Smooth muscle cell (in vitro differentiated cells): Measurements from ENCODE around the gene DNAJB6. TPM values are rescaled to one million over a fixed set of nuclear protein-coding genes. Genes with fewer than 3 reads are reported as not detected.

Experiments
- DNase-seq: peaks from one replicate; lab custom pipeline; 2025; ENCODE audit not compliant: unreplicated experiment; lab: John Stamatoyannopoulos, UW
- H2AFZ ChIP-seq: fragments of 200-600 bp; sonication (generic); 2 replicates; pipeline ENCODE4 v1.6.0; 2016; ENCODE audit warnings: antibody characterized with exemption, low read depth, mild to moderate bottlenecking
- H3F3A ChIP-seq: fragments of 200-600 bp; sonication (generic); 2 replicates; pipeline ENCODE4 v1.6.0; 2017; ENCODE audit warnings: antibody characterized with exemption, low read depth
- H3K27ac ChIP-seq: fragments of 200-600 bp; sonication (generic); 2 replicates; pipeline ENCODE4 v1.5.1; 2016; ENCODE audit warnings: low read depth, mild to moderate bottlenecking
- H3K27me3 ChIP-seq: fragments of 200-600 bp; sonication (generic); 2 replicates; pipeline ENCODE4 v1.6.1; 2016; ENCODE audit warnings: low read depth, mild to moderate bottlenecking
- H3K36me3 ChIP-seq: fragments of 200-600 bp; sonication (generic); 2 replicates; pipeline ENCODE4 v1.5.1; 2016; ENCODE audit warnings: low read depth
- H3K4me1 ChIP-seq: fragments of 200-600 bp; sonication (generic); 2 replicates; pipeline ENCODE4 v1.5.1; 2016; ENCODE audit warnings: low read depth
- H3K4me2 ChIP-seq: fragments of 200-600 bp; sonication (generic); 2 replicates; pipeline ENCODE4 v1.6.0; 2016; ENCODE audit warnings: mild to moderate bottlenecking
- H3K4me3 ChIP-seq: fragments of 200-600 bp; sonication (generic); 2 replicates; pipeline ENCODE4 v1.5.1; 2016; ENCODE audit warnings: mild to moderate bottlenecking
- H3K79me2 ChIP-seq: fragments of 200-600 bp; sonication (generic); 2 replicates; pipeline ENCODE4 v1.6.0; 2016; ENCODE audit warnings: low read depth, mild to moderate bottlenecking
- H3K9ac ChIP-seq: fragments of 200-600 bp; sonication (generic); 2 replicates; pipeline ENCODE4 v1.6.0; 2016; ENCODE audit warnings: low read depth
- H3K9me3 ChIP-seq: fragments of 200-600 bp; sonication (generic); replicated peaks from 2 replicates; pipeline ENCODE4 v1.5.1; 2016; ENCODE audit warnings: low read depth
- H4K20me1 ChIP-seq: fragments of 200-600 bp; sonication (generic); 2 replicates; pipeline ENCODE4 v1.6.0; 2016; ENCODE audit warnings: low read depth
- WGBS: methylation state at CpG from one replicate; pipeline ENCODE4 v1.1.7; 2016; ENCODE audit warnings: low lambda C conversion rate; 5-methylcytosine and 5-hydroxymethylcytosine counted together
- polyA plus RNA-seq: library from polyadenylated mRNA; unstranded; fragments of >200 nt; fragmentation: Nextera tagmentation; extraction: Ambion mirVana; gene quantifications from 2 replicates; pipeline ENCODE4 v1.2.1, GENCODE V29; 2016
- total RNA-seq: library from RNA; depleted of rRNA; stranded (reverse); fragments of >200 nt; gene quantifications from 2 replicates; pipeline ENCODE4 v1.2.3, GENCODE V29; 2014
- TF ChIP-seq, protein P1 (sequence below): fragments of 200-600 bp; sonication (generic); IDR thresholded peaks from 2 replicates; pipeline ENCODE4 v1.5.1; 2017; ENCODE audit warnings: borderline replicate concordance, mild to moderate bottlenecking, antibody characterized with exemption; ENCODE audit not compliant: insufficient read depth, poor library complexity, severe bottlenecking

Gene DNAJB6
- total and polyA plus RNA-seq, 2 experiments from 2014 or later: 103 to 104 TPM

DNA sequence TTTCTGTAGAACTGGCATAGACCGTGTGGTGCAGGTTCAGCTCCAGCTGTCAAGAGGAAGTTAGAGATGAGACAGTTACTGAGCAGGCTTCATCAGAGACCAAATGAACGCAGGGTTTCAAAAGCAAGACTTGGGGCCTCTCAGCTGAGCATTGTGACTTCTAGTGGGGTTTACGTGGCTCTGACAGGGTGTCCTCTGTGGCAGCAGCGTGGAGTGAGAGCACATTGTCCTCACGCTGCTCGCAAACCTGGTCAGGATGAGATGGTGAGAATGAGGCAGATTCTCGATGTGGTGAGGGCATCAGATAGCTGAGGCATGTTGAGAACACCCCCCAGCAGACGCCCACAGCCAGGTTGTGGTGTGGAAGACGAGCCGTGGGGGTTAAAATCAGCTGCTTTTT is 126.0 kb downstream of the DNAJB6 start:
- Histone ChIP-seq H3K4me2 (no peak overlapping the region), H3F3A (no peaks in the 10 kb centered on the region), H3K4me1 (no peaks in the 10 kb centered on the region), H3K9me3 (no peaks in the 10 kb centered on the region), H2AFZ (no peak overlapping the region), H3K4me3 (no peak overlapping the region), H3K9ac (no peak overlapping the region), H3K79me2 (no peaks in the 10 kb centered on the region), H3K27me3 (peaks cover 7% of the 10 kb centered on the region), H3K27ac (no peak overlapping the region), H3K36me3 (no peaks in the 10 kb centered on the region), H4K20me1 (no peaks in the 10 kb centered on the region)
- TF ChIP-seq, protein P1, sequence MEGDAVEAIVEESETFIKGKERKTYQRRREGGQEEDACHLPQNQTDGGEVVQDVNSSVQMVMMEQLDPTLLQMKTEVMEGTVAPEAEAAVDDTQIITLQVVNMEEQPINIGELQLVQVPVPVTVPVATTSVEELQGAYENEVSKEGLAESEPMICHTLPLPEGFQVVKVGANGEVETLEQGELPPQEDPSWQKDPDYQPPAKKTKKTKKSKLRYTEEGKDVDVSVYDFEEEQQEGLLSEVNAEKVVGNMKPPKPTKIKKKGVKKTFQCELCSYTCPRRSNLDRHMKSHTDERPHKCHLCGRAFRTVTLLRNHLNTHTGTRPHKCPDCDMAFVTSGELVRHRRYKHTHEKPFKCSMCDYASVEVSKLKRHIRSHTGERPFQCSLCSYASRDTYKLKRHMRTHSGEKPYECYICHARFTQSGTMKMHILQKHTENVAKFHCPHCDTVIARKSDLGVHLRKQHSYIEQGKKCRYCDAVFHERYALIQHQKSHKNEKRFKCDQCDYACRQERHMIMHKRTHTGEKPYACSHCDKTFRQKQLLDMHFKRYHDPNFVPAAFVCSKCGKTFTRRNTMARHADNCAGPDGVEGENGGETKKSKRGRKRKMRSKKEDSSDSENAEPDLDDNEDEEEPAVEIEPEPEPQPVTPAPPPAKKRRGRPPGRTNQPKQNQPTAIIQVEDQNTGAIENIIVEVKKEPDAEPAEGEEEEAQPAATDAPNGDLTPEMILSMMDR: no peak
- WGBS: 81% methylated on average over 10 of the region's 10 CpGs
- DNase-seq: no peak

DNA sequence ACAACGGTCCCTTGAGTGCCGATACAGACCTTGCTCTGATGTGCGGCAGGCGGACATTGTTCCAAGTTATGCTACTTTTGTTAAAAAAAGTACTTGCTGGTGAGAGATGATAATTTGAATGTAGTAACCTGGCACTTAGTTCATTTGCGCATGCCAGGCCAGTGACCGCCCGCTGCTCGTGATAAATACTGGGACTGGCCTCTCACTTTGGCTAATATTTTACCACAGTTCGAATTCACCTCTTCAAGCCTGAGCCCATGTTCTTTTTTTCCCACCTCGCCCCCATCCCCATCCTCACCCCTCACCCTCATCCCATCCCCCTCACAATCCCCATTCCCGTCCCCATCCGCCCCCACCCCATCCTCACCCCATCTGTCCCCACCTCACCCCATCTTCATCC is 126.4 kb downstream of the DNAJB6 start:
- no peaks in the 10 kb centered on the region for H3K4me1 ChIP-seq
- H3K4me2 ChIP-seq: no peak overlapping the region
- no peaks in the 10 kb centered on the region for H3K9me3 ChIP-seq
- H2AFZ ChIP-seq: no peak overlapping the region
- no peaks in the 10 kb centered on the region for H4K20me1 ChIP-seq
- no peaks in the 10 kb centered on the region for H3F3A ChIP-seq
- 97% methylated on average over 8 of the region's 12 CpGs for WGBS
- no peak overlapping the region for H3K27ac ChIP-seq
- no peaks in the 10 kb centered on the region for H3K79me2 ChIP-seq
- no peak overlapping the region for H3K4me3 ChIP-seq
- DNase-seq: no peak
- TF ChIP-seq, protein P1: no peak
- H3K36me3 ChIP-seq: no peaks in the 10 kb centered on the region
- no peak overlapping the region for H3K9ac ChIP-seq
- peaks cover 7% of the 10 kb centered on the region for H3K27me3 ChIP-seq

DNA sequence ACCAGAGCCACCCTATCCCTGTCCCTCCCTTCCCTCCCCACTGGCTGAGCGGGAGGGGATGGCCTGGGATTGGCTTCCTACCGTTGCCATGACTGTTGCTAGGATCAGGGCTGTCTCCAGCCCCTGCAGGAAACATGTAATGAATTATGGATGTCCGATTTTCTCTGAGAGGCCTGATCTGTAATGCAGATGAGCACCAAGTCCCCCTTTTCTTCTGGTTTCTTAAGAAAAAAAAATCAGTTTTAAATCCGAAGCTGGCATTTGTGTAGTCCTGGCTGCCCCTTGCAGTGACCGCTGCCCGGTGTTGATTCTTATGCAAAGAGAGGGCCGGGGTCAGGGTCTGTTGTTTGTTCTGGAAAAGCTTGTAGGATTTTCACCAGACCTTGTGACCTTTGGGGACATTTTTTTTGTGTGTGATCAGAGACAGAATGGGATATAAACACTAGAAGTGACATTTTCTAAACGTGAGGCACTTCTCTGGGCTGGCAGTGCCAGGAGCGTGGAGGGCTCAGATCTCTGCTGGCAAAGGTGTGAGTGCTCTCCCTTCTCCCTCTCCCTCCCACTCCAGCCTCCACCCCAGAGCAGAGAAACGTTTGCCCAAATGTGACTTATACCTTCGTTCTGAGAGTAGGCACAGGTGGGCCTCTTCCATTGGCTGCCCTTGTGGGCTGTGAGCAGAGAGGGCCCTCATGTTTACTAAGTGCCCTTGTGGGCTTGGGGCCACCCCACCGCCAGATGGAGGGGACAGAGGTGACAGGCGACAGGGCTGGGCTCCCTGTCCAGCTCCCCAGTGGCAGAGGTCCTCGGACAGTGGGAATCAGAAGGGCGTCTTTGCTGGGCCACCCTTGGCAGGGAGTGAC is 127.5 kb downstream of the DNAJB6 start:
- no peak overlapping the region for H3K9ac ChIP-seq
- peaks cover 7% of the 10 kb centered on the region for H3K27me3 ChIP-seq
- DNase-seq: no peak
- H3K27ac ChIP-seq: no peak overlapping the region
- H3K36me3 ChIP-seq: no peaks in the 10 kb centered on the region
- TF ChIP-seq, protein P1: no peak
- no peak overlapping the region for H3K4me3 ChIP-seq
- no peaks in the 10 kb centered on the region for H3K79me2 ChIP-seq
- no peak overlapping the region for H2AFZ ChIP-seq
- no peaks in the 10 kb centered on the region for H4K20me1 ChIP-seq
- H3F3A ChIP-seq: no peaks in the 10 kb centered on the region
- no peaks in the 10 kb centered on the region for H3K9me3 ChIP-seq
- H3K4me1 ChIP-seq: no peaks in the 10 kb centered on the region
- H3K4me2 ChIP-seq: no peak overlapping the region
- WGBS: 61% methylated on average over 15 of the region's 15 CpGs
